ENCODE results near the gene FOXN3. TPM values are rescaled to one million over a fixed set of nuclear protein-coding genes. Genes with fewer than 3 reads are reported as not detected.

The FOXN3 gene
- total and polyA plus RNA-seq, 2 donors (not counting 3 experiments of a cell fraction or from before 2014, with no cell fraction given): 16.9 to 41.8 TPM

DNA sequence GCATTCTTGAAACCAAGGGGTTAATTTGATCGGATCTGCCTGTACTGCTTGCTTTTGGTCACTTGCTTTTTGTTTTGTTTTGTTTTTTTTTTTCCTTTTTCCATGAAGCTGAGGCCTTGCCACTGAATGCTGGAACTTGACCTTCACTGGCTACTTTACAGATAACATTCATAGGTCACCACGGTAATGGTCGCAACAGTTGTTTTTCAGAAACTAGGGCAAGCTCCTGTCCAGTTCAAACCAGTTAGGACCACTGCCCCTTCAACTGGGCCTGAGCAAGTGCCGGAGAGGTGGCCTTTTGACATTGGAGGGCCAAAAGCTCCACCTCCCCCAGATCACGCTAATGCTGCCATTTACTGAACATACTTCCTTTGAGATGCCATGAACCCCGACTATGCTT is 147.6 kb downstream of the FOXN3 start:
- ChIA-PET POLR2A (no interaction called here), CTCF (interaction anchor here (1.0 kb wide), 1 partner anchor 11 kb away, joined by 3 read pairs; no protein-coding TSS in a partner anchor)
- H4K20me1 ChIP-seq (replicated peaks; ENCODE audit: control insufficient read depth, extremely low read depth, insufficient read depth, low read length): no peaks in the 10 kb centered on the region
- TF ChIP-seq JUN (IDR thresholded peaks at IDR 0.05; ENCODE audit: borderline replicate concordance, insufficient read depth, insufficient read length, low read depth) (no peak), MYC (IDR thresholded peaks at IDR 0.05; ENCODE audit: low read depth, low read length) (no peak), POLR2A (IDR thresholded peaks at IDR 0.05; ENCODE audit: low read depth, low read length) (no peak), FOS (IDR thresholded peaks at IDR 0.05; ENCODE audit: borderline replicate concordance, insufficient read depth, low read length) (no peak), GATA2 (IDR thresholded peaks at IDR 0.05; ENCODE audit: insufficient read depth, insufficient read length, low read depth, low read length) (no peak), EZH2 (IDR thresholded peaks at IDR 0.05; ENCODE audit: borderline replicate concordance, low read depth, low read length, severe bottlenecking) (no peak)
- TF ChIP-seq, protein P1, sequence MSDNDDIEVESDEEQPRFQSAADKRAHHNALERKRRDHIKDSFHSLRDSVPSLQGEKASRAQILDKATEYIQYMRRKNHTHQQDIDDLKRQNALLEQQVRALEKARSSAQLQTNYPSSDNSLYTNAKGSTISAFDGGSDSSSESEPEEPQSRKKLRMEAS (IDR thresholded peaks at IDR 0.05; ENCODE audit: insufficient read depth, insufficient read length): no peak
- no TSS peak for BruUV-seq (replicated peaks)
- H3K4me1 ChIP-seq (ENCODE audit: control insufficient read depth, extremely low read depth, insufficient read depth, low read length): no peaks in the 10 kb centered on the region
- H3K79me2 ChIP-seq (ENCODE audit: control insufficient read depth, insufficient read depth, low read length): no peaks in the 10 kb centered on the region
- H3K4me3 ChIP-seq (replicated peaks in 1 of 3; ENCODE audit: insufficient read depth in 1 of 3, low read depth in 1 of 3, low read length in 3 of 3): no peak overlapping the region
- dilution Hi-C loops (cut with MboI; ENCODE audit: extremely low pct_ligation_motif_present, low sequenced_read_pairs): no loop called here
- intact Hi-C loops (cut with micrococcal nuclease): no loop called here
- no peaks in the 10 kb centered on the region for H3K27me3 ChIP-seq (ENCODE audit: control insufficient read depth in 2 of 2, insufficient read depth in 2 of 2, low read length in 2 of 2)
- no peak overlapping the region for H3K4me2 ChIP-seq (ENCODE audit: insufficient read depth, low read length)
- H3K36me3 ChIP-seq (ENCODE audit: control insufficient read depth in 2 of 2, extremely low read depth in 1 of 2, insufficient read depth in 2 of 2, low read length in 2 of 2): no peaks in the 10 kb centered on the region
- no peak for FAIRE-seq
- H3K9ac ChIP-seq (replicated peaks; ENCODE audit: extremely low read depth, insufficient read depth, low read length): no peak overlapping the region
- no peaks in the 10 kb centered on the region for H3K9me1 ChIP-seq (replicated peaks; ENCODE audit: control insufficient read depth, extremely low read depth, insufficient read depth, low read length)
- H3K9me3 ChIP-seq (replicated peaks; ENCODE audit: control insufficient read depth, insufficient read depth, low read length): no peaks in the 10 kb centered on the region
- H2AFZ ChIP-seq (ENCODE audit: low read depth, low read length): no peak overlapping the region
- peak; percentile 10 for DNase-seq (ENCODE audit: low read depth, low spot score)
- H3K27ac ChIP-seq (ENCODE audit: insufficient read depth, low read depth, low read length): no peak overlapping the region

DNA sequence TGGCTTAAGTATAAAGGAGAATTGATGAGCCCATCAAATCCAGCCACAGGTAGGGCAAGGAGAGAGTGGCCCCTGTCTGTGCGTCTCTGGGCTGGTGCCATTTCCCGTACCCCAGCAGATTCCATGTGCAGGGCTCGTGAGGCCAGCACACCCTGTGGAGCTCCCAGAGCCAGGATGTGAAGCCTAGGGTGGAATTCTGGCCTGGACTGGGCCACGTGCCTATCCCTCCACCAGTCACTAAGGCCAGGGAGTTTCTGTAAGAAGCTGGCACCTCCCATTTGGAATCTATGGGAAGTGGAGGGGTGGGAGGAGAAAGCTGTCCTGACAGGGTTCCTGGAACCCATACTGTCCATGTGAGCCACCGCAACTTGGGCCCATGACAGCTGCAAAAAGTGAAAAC is 148.5 kb downstream of the FOXN3 start:
- no peaks in the 10 kb centered on the region for H3K79me2 ChIP-seq (ENCODE audit: control insufficient read depth, insufficient read depth, low read length)
- no TSS peak for BruUV-seq (replicated peaks)
- POLR2A ChIA-PET: no interaction called here

More for the DNA sequence above, 148.5 kb downstream of the FOXN3 start:
- intact Hi-C loops (cut with micrococcal nuclease): no loop called here
- dilution Hi-C loops (cut with MboI; ENCODE audit: extremely low pct_ligation_motif_present, low sequenced_read_pairs): no loop called here
- DNase-seq (ENCODE audit: low read depth, low spot score) (no peak), FAIRE-seq (no peak)
- Histone ChIP-seq H3K27ac (ENCODE audit: insufficient read depth, low read depth, low read length) (no peak overlapping the region), H3K9me1 (replicated peaks; ENCODE audit: control insufficient read depth, extremely low read depth, insufficient read depth, low read length) (no peaks in the 10 kb centered on the region), H3K4me1 (ENCODE audit: control insufficient read depth, extremely low read depth, insufficient read depth, low read length) (no peaks in the 10 kb centered on the region), H3K27me3 (ENCODE audit: control insufficient read depth in 2 of 2, insufficient read depth in 2 of 2, low read length in 2 of 2) (no peaks in the 10 kb centered on the region), H3K4me2 (ENCODE audit: insufficient read depth, low read length) (no peak overlapping the region), H3K9me3 (replicated peaks; ENCODE audit: control insufficient read depth, insufficient read depth, low read length) (no peaks in the 10 kb centered on the region), H3K36me3 (ENCODE audit: control insufficient read depth in 2 of 2, extremely low read depth in 1 of 2, insufficient read depth in 2 of 2, low read length in 2 of 2) (no peaks in the 10 kb centered on the region), H3K9ac (replicated peaks; ENCODE audit: extremely low read depth, insufficient read depth, low read length) (no peak overlapping the region), H4K20me1 (replicated peaks; ENCODE audit: control insufficient read depth, extremely low read depth, insufficient read depth, low read length) (no peaks in the 10 kb centered on the region), H3K4me3 (replicated peaks in 1 of 3; ENCODE audit: insufficient read depth in 1 of 3, low read depth in 1 of 3, low read length in 3 of 3) (no peak overlapping the region), H2AFZ (ENCODE audit: low read depth, low read length) (no peak overlapping the region)
- CTCF ChIA-PET: interaction anchor here (1.1 kb wide), 1 partner anchor 39 kb away, joined by 4 read pairs; no protein-coding TSS in a partner anchor
- TF ChIP-seq JUN (IDR thresholded peaks at IDR 0.05; ENCODE audit: borderline replicate concordance, insufficient read depth, insufficient read length, low read depth) (no peak), FOS (IDR thresholded peaks at IDR 0.05; ENCODE audit: borderline replicate concordance, insufficient read depth, low read length) (no peak), MYC (IDR thresholded peaks at IDR 0.05; ENCODE audit: low read depth, low read length) (no peak), EZH2 (IDR thresholded peaks at IDR 0.05; ENCODE audit: borderline replicate concordance, low read depth, low read length, severe bottlenecking) (no peak), POLR2AphosphoS5 (IDR thresholded peaks at IDR 0.05; ENCODE audit: insufficient read depth, low read depth, low read length) (no peak), POLR2A (IDR thresholded peaks at IDR 0.05; ENCODE audit: low read depth, low read length) (no peak), GATA2 (IDR thresholded peaks at IDR 0.05; ENCODE audit: insufficient read depth, insufficient read length, low read depth, low read length) (no peak)
- TF ChIP-seq, protein P2, sequence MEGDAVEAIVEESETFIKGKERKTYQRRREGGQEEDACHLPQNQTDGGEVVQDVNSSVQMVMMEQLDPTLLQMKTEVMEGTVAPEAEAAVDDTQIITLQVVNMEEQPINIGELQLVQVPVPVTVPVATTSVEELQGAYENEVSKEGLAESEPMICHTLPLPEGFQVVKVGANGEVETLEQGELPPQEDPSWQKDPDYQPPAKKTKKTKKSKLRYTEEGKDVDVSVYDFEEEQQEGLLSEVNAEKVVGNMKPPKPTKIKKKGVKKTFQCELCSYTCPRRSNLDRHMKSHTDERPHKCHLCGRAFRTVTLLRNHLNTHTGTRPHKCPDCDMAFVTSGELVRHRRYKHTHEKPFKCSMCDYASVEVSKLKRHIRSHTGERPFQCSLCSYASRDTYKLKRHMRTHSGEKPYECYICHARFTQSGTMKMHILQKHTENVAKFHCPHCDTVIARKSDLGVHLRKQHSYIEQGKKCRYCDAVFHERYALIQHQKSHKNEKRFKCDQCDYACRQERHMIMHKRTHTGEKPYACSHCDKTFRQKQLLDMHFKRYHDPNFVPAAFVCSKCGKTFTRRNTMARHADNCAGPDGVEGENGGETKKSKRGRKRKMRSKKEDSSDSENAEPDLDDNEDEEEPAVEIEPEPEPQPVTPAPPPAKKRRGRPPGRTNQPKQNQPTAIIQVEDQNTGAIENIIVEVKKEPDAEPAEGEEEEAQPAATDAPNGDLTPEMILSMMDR (IDR thresholded peaks at IDR 0.05; ENCODE audit: extremely low read depth in 1 of 2, insufficient read depth in 1 of 2, low read depth in 1 of 2, low read length in 2 of 2): no peak
- TF ChIP-seq, protein P1 (IDR thresholded peaks at IDR 0.05; ENCODE audit: insufficient read depth, insufficient read length): no peak
